ENCODE results near the gene SNRPA.
"Not testable (repeated sequence)": the region's sequence is repeated elsewhere in the genome, so short reads cannot be mapped to it uniquely, and the experiment has no call there.

SNRPA gene

DNA sequence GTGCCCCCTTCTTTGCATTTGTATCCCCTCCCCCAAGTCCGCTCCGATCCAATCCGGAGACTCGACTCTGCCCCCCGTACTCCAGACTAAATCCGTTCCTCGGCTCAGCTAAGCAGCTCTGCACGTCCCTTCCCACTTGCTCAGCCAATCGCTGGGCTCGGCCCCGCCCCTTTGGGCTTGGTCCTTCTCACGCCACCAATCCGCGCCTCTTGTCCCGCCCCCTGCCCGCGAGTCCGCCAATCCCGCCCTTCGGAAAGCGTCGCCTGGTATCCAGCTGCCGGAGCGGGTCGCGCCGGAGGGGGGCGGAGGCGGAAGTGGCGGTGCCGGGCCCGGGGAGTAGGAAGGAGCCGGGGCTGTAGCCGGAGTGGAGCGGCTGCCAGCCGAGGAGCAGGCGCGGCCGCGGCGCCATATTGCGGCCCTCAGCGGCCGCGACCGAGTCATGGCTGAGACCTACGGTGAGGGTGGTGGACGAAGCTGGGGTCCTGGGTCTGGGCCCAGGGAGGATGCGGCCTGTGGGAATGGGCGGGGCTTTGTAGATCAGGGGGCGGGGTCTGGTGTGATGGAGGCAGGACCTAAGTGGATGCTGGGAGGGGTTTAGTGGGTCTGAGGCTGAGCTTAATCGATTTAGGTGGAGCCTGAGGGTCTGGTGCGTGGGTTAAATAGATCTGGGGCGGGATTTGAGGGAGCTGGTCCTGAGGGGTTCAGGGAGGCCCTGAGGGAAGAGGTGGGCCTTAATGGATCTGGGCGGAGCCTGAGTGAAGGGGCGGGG is 27.1 kb downstream of the SNRPA start, which contains the start of gene RAB4B:
Gene RAB4B, plus strand, starts transcription at position 311 of the 769 bp plus-strand sequence. Its CDS starts 129 bp downstream, at position 440.
- DNase-seq = peak; percentile 100

DNA sequence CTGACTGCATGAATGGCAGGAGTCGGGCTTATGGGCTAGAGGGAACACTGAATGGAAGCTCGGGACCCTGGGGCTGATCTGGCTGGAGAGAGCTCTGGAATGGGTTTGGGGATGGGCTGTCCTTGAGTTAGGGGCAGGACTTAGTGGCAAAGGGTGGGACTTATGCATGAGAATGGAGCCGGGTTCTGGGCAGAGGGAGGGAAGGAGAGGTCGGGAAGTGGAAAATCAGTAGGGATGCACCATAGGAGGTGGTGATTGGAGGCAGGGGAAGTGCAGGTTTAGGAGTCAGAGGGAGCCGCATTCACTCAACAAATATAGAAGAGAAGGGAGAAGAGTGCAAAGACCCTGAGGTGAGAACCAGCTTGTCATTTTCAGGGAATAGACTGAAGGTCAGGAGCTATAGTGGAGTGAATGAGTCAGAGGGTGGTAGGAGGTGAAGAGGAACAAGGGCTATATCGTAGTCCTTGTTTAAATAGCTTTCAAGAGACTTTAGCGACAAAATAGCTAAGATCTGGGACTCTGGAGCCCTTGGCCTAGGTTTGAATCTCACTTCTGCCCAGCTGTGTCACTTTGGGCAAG is 27.8 kb downstream of the SNRPA start:
- DNase-seq = no peak

DNA sequence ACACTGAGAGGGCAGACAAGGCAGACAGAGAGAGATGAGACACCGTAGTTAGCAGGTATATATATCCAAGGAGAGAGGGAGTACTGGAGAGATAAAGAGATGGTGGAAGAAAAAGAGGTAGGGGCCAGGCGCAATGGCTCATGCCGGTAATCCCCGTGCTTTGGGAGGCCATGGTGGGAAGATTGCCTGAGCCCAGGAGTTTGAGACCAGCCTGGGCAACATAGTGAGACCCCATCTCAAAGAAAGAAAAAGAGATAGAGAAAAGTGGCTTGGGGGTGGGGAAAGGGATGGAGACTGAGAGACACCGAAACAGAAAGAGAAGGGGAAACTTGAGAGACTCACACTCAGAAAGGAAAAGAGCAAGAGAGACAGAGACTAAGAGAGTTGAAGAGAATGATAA is 29.6 kb downstream of the SNRPA start:
- DNase-seq = no peak

DNA sequence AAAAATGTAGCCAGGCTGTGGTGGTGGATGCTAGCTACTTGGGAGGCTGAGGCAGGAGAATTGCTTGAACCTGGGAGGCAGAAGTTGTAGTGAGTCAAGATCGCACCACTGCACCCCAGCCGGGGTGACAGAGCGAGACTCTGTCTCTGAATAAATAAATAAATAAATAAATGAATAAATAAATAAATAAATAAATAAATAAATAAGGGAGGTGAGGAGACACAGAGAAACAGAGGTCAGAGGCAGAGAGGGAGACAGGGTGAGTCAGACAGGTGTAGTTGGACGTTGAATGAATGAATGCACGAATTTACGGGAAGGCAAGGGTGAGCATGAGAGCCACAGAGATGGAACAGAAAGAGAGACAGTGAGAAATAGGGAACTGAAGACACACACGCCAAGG is 30.1 kb downstream of the SNRPA start:
- DNase-seq = no peak

DNA sequence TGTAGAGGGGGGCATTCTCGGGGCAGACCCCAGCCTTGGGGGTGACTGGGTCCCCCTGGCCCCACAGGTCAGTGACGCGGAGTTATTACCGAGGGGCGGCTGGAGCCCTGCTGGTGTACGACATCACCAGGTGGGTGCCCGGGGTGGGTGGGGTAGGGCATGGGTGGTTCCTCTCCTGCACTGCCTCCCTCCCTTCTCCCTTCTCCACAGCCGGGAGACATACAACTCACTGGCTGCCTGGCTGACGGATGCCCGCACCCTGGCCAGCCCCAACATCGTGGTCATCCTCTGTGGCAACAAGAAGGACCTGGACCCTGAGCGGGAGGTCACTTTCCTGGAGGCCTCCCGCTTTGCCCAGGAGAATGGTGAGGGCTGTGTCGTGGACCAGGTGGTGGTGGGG is 32.7 kb downstream of the SNRPA start:
- DNase-seq = no peak

DNA sequence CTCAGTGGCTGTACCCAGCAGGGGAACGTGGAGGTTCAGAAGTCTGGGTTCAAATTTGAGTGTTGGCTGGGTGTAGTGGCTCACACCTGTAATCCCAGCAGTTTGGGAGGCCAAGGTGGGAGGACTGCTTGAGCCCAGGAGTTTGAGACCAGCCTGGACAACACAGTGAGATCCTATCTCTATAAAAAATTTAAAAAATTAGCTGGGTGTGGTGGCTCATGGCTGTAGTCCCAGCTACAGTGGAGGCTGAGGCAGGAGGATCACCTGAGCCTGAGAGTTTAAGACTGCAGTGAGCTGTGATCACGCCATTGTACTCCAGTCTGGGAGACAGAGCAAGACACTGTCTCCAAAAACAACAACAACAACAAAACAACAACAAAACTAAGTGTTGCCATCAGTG is 33.1 kb downstream of the SNRPA start:
- DNase-seq = not testable (repeated sequence)

DNA sequence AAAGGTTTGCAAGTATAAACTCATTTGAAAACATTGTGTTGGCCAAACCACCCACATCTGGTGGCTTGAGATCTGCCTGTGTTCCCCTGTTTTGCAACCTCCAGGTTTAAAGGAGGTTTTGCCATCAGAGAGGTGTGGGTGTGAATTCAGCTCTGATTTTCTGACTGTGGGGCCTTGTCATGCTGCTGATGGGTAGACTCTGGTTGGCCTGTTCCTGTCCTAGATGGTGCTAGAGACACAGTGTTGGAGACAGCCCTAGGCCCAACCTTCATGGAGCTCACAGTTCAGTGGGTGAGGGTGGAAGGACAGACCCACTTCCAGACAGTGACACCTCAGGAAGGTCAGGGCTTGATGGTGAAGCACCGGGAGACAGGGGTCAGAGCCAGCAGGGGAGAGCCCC is 34.5 kb downstream of the SNRPA start:
- DNase-seq = no peak

DNA sequence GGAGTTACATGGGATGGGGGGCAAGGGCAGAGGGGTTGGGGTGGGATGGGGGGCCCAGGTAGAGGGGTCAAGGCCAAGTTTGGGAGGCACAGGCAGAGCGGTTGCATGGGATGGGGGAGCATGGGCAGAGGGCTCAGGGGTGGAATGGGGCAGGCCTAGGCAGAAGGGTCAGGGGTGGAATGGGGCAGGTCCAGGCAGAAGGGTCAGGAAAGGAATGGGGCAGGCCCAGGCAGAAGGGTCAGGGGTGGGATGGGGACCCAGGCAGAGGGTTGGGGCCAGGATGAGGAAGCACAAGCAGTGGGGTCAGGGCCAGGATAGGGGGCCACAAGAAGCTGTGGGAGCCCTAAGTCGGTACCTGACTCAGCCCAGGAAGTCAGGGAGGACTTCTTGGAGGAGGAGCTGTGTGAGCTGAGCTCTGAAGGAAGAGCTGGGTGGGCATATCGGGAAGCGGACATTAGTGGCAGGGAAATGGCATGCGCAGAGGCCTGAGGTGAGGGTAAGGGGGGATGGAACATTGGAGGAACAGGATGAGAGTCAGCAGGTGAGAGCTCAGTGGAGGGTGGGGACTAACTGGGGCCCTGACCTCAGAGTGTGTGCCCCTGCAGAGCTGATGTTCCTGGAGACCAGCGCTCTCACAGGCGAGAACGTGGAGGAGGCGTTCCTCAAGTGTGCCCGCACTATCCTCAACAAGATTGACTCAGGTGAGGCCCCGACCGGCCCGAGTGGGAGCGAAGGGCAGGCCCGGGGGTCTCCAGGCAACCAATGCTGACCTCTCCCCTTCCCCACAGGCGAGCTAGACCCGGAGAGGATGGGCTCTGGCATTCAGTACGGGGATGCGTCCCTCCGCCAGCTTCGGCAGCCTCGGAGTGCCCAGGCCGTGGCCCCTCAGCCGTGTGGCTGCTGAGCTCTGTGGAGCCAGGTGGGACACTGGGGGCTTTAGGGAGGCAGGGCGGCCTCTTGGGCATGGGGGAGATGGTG is 35.3 kb downstream of the SNRPA start:
- no peak for DNase-seq

DNA sequence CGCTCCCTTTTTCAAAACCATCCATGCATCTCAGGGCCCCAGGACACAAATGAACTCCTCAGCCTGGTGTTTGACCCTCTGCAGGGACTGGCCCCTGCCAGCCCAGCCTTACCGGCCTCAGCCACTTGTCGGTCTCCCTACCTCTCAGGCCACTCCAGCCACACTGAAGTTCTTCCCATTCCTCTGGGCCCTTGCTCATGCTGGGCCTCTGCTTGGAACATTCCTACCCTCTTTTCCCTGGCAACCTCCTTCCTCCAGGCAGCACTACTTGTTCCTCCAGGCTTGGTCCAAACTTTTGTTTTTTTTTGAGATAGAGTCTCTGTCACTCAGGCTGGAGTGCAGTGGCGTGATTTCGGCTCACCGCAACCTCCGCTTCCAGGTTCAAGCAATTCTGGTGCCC is 40.3 kb downstream of the SNRPA start:
- no peak for DNase-seq

DNA sequence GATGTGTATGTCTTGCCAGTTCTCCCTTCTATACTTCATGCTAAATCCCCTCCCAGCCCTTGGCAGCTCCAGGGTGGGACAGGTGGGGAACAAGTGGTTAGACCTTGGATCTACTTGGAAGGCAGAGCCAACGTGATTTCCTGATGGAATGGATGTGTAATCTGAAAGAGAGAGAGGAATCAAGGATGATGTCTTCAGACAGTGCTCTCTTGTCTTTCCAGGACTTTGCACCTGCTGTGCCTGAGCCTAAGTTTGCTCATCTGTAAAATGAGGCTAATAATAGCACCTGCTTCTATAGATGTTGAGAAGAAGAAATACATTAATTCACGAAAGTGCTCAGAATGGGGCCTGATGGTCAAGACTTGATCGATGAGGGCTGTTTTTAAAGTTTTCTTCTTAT is 41.0 kb downstream of the SNRPA start:
- no peak for DNase-seq

DNA sequence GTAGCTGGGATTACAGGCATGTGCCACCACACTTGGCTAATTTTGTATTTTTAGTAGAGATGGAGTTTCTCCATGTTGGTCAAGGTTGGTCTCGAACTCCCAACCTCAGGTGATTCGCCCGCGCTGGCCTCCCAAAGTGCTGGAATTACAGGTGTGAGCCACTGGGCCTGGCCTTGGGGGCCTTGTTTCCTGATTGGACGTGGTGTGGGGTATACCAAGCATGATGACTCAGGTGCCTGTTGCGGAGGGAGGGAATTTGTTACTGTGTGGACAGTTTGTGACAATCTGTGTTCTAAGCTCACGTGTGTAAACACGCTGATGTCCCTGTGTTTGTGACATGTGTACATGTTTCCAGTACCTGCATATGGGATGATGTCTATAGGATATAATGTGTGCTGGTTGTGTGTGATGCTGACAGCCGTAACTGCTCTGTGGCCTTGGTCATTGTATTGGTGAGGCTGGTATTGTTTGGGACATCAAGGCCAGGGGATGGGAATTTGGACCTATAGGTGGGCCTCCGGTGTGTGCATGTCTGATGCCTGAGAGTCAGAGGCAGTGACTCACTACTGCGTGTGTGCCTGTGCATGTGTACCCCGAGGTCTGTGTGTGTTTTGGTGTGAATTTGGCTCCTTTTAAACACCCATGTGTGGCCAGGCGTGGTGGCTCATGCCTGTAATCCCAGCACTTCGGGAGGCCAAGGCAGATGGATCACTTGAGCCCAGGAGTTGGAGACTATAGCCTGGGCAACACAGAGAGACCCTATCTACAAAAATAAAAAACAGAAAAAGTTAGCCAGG is 46.4 kb downstream of the SNRPA start:
- DNase-seq = no peak

DNA sequence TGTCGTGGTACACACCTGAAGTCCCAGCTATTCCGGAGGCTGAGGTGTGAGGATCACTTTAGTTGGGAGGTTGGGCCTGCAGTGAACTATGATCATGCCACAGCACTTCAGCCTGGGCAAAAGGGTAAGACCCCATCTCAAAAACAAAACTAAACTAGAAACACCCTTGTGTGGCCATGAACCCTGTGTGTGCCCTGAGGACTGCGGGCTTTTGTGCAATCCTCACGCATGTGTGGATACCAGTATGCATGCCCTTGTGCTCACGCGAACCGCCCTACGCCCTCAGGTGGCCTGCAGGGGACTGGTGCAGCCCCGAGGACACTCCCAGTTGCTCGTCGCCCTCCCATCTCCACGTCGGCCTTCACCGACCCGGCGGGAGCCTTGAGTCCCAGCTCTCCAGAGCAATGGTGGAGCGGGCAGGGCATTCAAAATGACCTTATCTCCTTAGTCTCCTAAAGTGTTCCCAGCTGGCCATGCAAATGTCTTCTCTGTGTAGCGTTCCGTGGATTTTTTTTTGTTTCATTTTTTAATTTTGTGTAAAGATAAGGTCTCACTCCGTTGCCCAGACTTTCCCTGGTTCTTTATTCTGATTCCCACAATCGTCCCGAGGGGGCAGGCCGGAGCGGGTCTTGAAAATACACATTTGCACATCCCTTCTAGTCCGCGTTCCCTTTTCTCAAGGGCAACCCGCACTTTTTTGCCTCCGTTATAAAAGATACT is 47.1 kb downstream of the SNRPA start:
- DNase-seq = peak; percentile 76

DNA sequence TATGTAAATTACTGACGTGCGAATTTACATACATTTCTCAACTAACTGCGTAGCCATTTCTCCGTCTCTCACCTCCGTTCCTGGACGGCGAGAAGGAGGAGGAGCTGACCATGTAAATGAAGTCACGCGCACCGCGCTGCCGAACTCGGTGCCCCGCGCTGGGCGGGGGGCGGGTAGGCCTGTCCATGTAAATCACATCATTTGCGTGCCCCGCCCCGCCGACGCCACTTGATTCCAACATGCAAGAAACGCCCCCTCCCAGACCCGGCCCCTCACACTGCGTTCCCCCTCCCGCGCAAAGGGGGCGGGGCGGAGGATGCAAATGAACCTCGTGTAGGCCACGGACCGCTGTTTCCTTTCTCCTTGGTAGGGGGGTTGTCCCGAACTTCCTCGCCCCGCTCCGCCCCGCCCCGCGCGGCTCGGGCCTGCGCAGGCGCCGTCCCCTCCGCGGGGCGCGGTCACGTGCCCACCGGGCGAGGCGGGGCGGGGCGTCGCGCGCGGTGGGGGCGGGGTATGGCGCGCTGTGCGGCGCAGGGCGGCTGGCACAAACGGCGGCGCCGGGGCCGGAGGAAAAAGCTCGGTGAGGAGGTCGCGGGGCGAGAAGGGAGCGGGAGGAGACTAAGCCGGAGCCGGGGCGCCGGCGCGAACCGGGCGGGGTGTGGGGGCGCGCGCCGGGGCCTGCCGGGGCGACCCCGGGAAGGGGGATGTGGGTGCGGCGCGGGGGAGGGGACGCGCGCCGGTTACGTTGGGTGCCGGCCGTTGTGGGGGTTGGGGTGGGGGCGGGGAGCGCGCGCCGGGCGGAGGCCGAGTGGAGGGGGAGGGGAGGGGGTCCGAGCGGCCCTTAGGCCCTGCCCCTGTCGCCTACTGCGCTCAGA is 47.9 kb downstream of the SNRPA start, which contains the start of gene EGLN2:
Gene EGLN2, plus strand, starts transcription at position 509 of the 875 bp plus-strand sequence. CDS start 1,382 bp downstream, outside the sequence.
- DNase-seq = peak; percentile 100

DNA sequence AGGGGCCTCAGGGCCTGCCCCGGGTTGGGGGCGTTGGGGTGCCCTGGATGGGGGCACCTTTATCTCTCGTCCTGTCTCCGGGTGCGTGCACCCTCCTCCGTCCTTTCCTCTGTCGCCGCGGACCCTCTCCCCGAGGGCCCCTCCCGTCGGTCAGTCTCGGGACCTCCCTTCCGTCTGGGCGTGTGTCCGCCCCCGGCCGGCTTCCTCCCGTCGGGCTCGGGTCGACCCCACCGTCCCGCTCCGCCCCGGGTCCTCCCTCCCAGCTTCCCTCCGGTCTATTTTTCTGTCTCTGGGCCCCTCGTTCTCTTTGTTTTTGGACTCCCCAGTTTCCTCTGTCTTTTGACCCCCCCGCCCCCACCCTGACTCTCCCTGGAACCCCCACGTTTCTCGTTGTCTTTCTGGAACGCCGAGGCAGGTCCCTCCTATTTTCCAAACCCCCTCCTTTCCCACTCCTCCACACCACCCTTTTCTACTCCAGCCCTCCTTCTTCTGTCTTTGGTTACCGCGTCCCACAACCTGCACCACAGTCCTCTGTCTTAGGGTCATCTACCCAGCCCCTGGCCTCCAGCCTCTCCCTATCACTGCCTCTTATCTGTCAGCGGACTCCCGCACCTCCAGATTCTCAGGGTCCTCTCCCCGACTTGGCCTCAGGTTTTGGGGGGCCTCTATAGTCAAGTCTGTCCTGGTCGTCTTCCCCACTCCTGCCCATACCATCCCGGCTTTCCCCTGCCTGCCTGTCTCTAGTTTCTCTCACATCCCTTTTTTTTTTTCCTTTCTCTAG is 48.7 kb downstream of the SNRPA start:
- peak; percentile 46 for DNase-seq

DNA sequence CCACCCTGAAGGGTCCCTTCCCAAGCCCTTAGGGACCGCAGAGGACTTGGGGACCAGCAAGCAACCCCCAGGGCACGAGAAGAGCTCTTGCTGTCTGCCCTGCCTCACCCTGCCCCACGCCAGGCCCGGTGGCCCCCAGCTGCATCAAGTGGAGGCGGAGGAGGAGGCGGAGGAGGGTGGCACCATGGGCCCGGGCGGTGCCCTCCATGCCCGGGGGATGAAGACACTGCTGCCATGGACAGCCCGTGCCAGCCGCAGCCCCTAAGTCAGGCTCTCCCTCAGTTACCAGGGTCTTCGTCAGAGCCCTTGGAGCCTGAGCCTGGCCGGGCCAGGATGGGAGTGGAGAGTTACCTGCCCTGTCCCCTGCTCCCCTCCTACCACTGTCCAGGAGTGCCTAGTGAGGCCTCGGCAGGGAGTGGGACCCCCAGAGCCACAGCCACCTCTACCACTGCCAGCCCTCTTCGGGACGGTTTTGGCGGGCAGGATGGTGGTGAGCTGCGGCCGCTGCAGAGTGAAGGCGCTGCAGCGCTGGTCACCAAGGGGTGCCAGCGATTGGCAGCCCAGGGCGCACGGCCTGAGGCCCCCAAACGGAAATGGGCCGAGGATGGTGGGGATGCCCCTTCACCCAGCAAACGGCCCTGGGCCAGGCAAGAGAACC is 49.5 kb downstream of the SNRPA start:
- DNase-seq = no peak

DNA sequence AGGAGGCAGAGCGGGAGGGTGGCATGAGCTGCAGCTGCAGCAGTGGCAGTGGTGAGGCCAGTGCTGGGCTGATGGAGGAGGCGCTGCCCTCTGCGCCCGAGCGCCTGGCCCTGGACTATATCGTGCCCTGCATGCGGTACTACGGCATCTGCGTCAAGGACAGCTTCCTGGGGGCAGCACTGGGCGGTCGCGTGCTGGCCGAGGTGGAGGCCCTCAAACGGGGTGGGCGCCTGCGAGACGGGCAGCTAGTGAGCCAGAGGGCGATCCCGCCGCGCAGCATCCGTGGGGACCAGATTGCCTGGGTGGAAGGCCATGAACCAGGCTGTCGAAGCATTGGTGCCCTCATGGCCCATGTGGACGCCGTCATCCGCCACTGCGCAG is 50.0 kb downstream of the SNRPA start:
- DNase-seq = no peak

DNA sequence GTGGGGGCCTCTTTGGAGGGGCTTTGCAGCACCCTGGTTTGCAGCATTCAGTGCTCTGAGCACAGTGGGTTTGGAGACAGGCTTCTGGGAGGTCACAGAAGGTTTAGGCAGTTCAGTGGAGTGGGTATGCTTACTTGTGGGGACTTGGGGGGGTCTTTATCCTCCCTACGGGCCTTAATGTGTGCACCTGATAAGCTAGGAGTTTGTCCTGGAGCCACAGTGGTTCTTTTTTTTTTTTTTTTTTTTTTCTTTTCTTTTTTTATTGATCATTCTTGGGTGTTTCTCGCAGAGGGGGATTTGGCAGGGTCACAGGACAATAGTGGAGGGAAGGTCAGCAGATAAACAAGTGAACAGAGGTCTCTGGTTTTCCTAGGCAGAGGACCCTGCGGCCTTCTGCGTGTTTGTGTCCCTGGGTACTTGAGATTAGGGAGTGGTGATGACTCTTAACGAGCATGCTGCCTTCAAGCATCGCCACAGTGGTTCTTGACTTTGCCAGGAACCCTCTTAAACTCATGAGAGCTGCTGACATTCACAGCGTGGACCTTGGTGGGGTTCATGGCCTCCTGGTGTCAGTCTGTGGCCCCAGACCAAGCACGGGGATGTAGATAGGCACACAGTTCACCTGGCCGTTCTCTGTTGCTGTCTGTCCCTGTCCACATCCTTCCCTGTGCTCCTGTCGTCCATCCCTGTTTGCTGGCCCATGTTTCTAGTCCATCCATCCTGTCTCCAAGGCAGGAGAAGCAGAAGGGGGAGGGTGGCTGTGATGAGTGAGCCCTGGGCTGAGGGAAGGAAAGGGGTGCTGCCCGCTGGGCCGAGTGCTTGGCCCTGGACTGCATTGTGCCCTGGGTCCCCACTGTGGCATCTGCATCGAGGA is 50.7 kb downstream of the SNRPA start:
- no peak for DNase-seq

All from stimulated activated CD4-positive, alpha-beta T cell treated with anti-CD3 and anti-CD28 coated beads, Interleukin-15, amount 100 ng/mL, for 24 hours (primary cell).